ENCODE measurements around the gene CEP112. TPM values are rescaled to one million over a fixed set of nuclear protein-coding genes. Genes with fewer than 3 reads are reported as not detected.

CEP112 gene
- total and polyA plus RNA-seq, 2 of the 13 experiments (the other 11 are each of a cell fraction or from before 2014, with no cell fraction given), result 1.2 to 3.4 TPM

DNA sequence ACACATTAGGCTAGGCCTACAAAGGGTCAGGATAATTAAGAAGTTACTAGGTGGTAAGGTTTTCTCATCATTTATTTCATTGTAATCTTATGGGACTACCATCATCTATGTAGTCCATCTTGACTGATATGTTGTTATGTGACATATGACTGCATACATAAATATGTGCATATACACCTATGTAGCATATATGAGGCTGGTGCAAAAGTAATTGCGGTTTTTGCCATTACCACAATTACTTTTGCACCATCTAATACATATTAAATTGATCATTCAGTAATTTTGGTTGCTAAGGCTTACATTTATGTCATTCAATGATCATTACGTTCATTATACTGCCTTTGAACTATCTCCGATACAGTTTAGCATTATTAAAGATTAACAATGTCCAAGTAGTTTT lies 462.7 kb downstream of the CEP112 start:
- DNase-seq (ENCODE audit: low spot score) (no peak), ATAC-seq (no peak), FAIRE-seq (no peak)
- Histone ChIP-seq H3K79me2 (ENCODE audit: insufficient read depth, low read length) (no peaks in the 10 kb centered on the region), H3K4me2 (ENCODE audit: low read depth, low read length) (no peak overlapping the region), H3K9me3 (ENCODE audit: low read length) (no peaks in the 10 kb centered on the region), H3K9ac (ENCODE audit: insufficient read depth, low read depth, low read length) (no peak overlapping the region), H3K27me3 (ENCODE audit: control insufficient read depth in 1 of 2, insufficient read depth in 2 of 2, low read length in 2 of 2) (no peaks in the 10 kb centered on the region), H3K4me1 (ENCODE audit: insufficient read depth, low read length) (peaks cover under 1% of the 10 kb centered on the region; the same call in 1 of the 2 replicates), H3K27ac (ENCODE audit: extremely low read length, insufficient read depth, low read length) (no peak overlapping the region), H2AFZ (ENCODE audit: low read length) (no peak overlapping the region), H3K36me3 (replicated peaks in 1 of 2; ENCODE audit: control insufficient read depth in 1 of 2, insufficient read depth in 2 of 2, low read length in 2 of 2) (no peaks in the 10 kb centered on the region), H4K20me1 (ENCODE audit: insufficient read depth, low read length) (no peaks in the 10 kb centered on the region), H3K4me3 (replicated peaks in 1 of 3; ENCODE audit: insufficient read depth in 1 of 3, low read depth in 2 of 3, low read length in 3 of 3) (no peak overlapping the region)
- WGBS (ENCODE audit: low lambda C conversion rate), result 76% methylated on average over 3 of the region's 3 CpGs
- ChIA-PET CTCF (ENCODE audit: low intra/inter-chr PET ratio, low total read pairs) (no interaction called here), POLR2A (no interaction called here)
- in situ Hi-C loops (cut with HindIII; ENCODE audit: extremely low pct_ligation_motif_present, low pct_unique_long_range_greater_than_20kb), result no loop called here
- BruUV-seq (replicated peaks), result no TSS peak
- TF ChIP-seq, protein P1, sequence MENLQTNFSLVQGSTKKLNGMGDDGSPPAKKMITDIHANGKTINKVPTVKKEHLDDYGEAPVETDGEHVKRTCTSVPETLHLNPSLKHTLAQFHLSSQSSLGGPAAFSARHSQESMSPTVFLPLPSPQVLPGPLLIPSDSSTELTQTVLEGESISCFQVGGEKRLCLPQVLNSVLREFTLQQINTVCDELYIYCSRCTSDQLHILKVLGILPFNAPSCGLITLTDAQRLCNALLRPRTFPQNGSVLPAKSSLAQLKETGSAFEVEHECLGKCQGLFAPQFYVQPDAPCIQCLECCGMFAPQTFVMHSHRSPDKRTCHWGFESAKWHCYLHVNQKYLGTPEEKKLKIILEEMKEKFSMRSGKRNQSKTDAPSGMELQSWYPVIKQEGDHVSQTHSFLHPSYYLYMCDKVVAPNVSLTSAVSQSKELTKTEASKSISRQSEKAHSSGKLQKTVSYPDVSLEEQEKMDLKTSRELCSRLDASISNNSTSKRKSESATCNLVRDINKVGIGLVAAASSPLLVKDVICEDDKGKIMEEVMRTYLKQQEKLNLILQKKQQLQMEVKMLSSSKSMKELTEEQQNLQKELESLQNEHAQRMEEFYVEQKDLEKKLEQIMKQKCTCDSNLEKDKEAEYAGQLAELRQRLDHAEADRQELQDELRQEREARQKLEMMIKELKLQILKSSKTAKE (CRISPR knock-in tag; IDR thresholded peaks at IDR 0.05; ENCODE audit: borderline replicate concordance), result no peak
- TF ChIP-seq, protein P2, sequence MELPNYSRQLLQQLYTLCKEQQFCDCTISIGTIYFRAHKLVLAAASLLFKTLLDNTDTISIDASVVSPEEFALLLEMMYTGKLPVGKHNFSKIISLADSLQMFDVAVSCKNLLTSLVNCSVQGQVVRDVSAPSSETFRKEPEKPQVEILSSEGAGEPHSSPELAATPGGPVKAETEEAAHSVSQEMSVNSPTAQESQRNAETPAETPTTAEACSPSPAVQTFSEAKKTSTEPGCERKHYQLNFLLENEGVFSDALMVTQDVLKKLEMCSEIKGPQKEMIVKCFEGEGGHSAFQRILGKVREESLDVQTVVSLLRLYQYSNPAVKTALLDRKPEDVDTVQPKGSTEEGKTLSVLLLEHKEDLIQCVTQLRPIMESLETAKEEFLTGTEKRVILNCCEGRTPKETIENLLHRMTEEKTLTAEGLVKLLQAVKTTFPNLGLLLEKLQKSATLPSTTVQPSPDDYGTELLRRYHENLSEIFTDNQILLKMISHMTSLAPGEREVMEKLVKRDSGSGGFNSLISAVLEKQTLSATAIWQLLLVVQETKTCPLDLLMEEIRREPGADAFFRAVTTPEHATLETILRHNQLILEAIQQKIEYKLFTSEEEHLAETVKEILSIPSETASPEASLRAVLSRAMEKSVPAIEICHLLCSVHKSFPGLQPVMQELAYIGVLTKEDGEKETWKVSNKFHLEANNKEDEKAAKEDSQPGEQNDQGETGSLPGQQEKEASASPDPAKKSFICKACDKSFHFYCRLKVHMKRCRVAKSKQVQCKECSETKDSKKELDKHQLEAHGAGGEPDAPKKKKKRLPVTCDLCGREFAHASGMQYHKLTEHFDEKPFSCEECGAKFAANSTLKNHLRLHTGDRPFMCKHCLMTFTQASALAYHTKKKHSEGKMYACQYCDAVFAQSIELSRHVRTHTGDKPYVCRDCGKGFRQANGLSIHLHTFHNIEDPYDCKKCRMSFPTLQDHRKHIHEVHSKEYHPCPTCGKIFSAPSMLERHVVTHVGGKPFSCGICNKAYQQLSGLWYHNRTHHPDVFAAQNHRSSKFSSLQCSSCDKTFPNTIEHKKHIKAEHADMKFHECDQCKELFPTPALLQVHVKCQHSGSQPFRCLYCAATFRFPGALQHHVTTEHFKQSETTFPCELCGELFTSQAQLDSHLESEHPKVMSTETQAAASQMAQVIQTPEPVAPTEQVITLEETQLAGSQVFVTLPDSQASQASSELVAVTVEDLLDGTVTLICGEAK (IDR thresholded peaks at IDR 0.05), result peak; percentile 65; the same call in 1 of the 2 replicates
- TF ChIP-seq, protein P2 (CRISPR knock-in tag; IDR thresholded peaks at IDR 0.05), result no peak
- intact Hi-C loops (cut with micrococcal nuclease; ENCODE audit: unreplicated experiment), result no loop called here

All from HepG2 (cell line).